HS-5 (cell line): ENCODE data around the gene ANTXR2.
"Not testable (repeated sequence)": the region's sequence is repeated elsewhere in the genome, so short reads cannot be mapped to it uniquely, and the experiment has no call there.

Experiments used
- DNase-seq: peaks from one replicate; pipeline ENCODE4 v3.0.0-alpha.2; 2012; ENCODE audit warnings: low read depth

ANTXR2 gene

GRCh38 chr4:80017125-80017854, 55.7 kb downstream of the ANTXR2 start:
- peak; percentile 87 for DNase-seq

GRCh38 chr4:80016506-80016905, 56.5 kb downstream of the ANTXR2 start:
- DNase-seq, result no peak

GRCh38 chr4:80015407-80016189, 57.4 kb downstream of the ANTXR2 start:
- DNase-seq, result no peak

GRCh38 chr4:80014531-80014930, 58.5 kb downstream of the ANTXR2 start:
- no peak for DNase-seq

GRCh38 chr4:80012291-80012690, 60.7 kb downstream of the ANTXR2 start:
- DNase-seq, result no peak

GRCh38 chr4:80011636-80012236, 61.3 kb downstream of the ANTXR2 start:
- no peak for DNase-seq

GRCh38 chr4:80010316-80010715, 62.7 kb downstream of the ANTXR2 start:
- DNase-seq, result no peak

GRCh38 chr4:80009806-80010205, 63.2 kb downstream of the ANTXR2 start:
- DNase-seq, result no peak

GRCh38 chr4:80008971-80009370, 64.1 kb downstream of the ANTXR2 start:
- no peak for DNase-seq

- DNase-seq, result no peak
Observed at GRCh38 chr4:80008351-80008750, 64.7 kb downstream of the ANTXR2 start.

GRCh38 chr4:80007745-80008149, 65.3 kb downstream of the ANTXR2 start:
- DNase-seq, result no peak

- no peak for DNase-seq
Observed at GRCh38 chr4:80006935-80007744, 65.9 kb downstream of the ANTXR2 start.

- peak; percentile 26 for DNase-seq
Observed at GRCh38 chr4:80005863-80006262, 67.2 kb downstream of the ANTXR2 start.

- no peak for DNase-seq
Observed at GRCh38 chr4:80004319-80004718, 68.7 kb downstream of the ANTXR2 start.

- not testable (repeated sequence) for DNase-seq
Observed at GRCh38 chr4:80002559-80002958, 70.5 kb downstream of the ANTXR2 start.

- not testable (repeated sequence) for DNase-seq
Observed at GRCh38 chr4:79999048-79999447, 74.0 kb downstream of the ANTXR2 start.

- DNase-seq, result no peak
Observed at GRCh38 chr4:79998201-79998600, 74.8 kb downstream of the ANTXR2 start.

GRCh38 chr4:79996851-79997250, 76.2 kb downstream of the ANTXR2 start:
- DNase-seq, result no peak

GRCh38 chr4:79993476-79993875, 79.6 kb downstream of the ANTXR2 start:
- DNase-seq, result no peak

- DNase-seq, result no peak
Observed at GRCh38 chr4:79991601-79992000, 81.4 kb downstream of the ANTXR2 start.

GRCh38 chr4:79991100-79991499, 81.9 kb downstream of the ANTXR2 start:
- not testable (repeated sequence) for DNase-seq

GRCh38 chr4:79987401-79987800, 85.6 kb downstream of the ANTXR2 start:
- no peak for DNase-seq
